GM18499 (cell line): ENCODE data around the gene MRPS35.

Experiments
- ATAC-seq: cut with Tn5 transposase; IDR thresholded peaks from one replicate; pipeline ENCODE4 v1.9.1; 2021; ENCODE audit warnings: moderate number of reproducible peaks; ENCODE audit not compliant: insufficient read depth, unreplicated experiment

The MRPS35 gene

DNA sequence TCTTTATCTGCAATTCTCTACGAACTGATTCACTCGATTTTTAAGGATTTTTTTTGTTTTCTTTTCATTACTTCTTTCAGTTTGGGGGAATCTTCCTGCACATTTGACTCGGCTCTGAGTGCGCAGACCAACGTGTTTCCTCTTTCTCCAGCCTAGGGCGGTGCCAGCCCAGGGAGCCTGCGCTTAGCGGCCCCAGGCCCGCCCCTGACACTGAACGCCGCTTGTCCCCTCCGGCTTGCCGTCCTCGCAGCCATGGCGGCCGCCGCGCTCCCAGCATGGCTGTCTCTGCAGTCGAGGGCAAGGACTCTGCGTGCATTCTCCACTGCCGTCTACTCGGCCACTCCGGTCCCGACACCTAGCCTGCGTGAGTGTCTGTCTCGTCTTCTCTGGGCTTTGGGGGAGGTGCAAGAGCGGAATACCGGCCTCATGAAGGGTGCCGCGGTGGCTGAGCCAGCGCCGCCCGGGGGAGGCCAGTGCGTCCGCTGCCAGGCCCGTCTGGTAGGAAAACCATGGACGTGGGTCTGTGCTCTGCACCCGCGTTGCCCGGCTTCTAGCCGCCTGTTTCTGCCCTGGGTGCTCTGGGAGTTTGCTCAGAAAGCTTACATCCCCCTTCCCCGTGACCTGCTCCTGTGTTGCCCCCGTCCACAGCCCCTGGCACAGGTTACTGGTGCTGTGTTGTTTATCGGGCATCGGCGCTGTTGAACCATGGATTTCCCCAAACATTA lies at the start of gene MRPS35:
TSS of gene MRPS35 (plus strand) at position 241 of the 725 bp plus-strand sequence. CDS start at position 253, 12 bp downstream.
- peak; percentile 90 for ATAC-seq

DNA sequence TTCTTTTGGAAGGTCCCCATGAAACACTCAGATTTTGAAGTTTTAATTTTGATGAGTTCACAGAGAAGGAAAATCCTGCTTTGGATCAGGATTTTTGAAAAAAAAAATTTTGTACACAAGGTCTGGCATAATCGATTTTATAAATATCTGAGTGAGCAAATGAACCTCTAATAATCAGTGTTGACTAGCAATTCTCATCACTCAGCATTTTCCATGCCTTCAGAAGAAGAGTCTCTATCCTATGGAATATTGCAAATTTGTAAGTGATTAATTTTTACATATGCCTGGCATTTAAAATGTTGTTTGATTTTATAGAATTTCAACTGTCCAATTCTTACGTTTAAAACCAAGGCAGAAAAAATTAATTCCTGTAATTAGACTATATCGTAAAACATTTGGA lies 44.9 kb upstream of the MRPS35 start:
- no peak for ATAC-seq

DNA sequence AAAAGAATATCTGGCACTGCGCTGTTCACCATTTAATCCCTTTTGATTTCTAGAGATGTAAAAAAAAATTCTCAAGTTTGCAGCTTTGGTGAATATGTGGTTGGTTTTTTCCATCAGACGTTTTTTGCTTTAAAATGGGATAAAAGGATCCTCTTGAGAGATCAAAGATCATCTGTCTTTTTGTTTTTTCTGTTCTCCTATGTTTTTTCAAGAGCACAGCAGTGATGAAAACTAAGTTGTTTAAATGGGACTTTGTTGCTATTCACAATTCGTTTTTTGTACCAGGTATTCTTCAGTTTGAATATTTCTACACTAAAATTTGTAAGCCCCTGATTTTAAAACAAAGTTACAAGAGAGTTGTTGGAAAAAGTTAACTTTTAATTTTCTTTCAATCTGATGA lies 44.1 kb upstream of the MRPS35 start:
- ATAC-seq = no peak

GRCh38 chr12:27667540-27667939 lies 43.1 kb upstream of the MRPS35 start:
- no peak for ATAC-seq

DNA sequence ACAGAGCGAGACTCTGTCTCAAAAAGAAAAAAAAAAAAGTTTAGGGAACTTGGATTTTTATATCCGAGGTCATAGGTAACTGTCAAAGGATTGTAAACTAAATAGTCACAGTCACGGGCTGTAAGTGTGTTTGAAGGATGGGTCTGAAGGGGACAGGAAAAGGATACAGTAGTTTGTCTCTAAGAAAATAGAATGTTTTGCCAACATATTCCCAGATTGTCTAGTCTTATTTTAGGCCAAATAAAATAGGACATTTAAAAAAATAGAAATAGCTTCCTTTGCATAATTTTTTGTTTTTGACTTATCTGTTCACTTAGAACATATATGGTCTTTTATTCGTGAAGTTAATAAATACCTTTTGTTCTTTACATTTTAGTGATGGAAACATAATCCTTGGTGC lies 38.6 kb upstream of the MRPS35 start:
- ATAC-seq = no peak

GRCh38 chr12:27672643-27673042 lies 38.0 kb upstream of the MRPS35 start:
- no peak for ATAC-seq

DNA sequence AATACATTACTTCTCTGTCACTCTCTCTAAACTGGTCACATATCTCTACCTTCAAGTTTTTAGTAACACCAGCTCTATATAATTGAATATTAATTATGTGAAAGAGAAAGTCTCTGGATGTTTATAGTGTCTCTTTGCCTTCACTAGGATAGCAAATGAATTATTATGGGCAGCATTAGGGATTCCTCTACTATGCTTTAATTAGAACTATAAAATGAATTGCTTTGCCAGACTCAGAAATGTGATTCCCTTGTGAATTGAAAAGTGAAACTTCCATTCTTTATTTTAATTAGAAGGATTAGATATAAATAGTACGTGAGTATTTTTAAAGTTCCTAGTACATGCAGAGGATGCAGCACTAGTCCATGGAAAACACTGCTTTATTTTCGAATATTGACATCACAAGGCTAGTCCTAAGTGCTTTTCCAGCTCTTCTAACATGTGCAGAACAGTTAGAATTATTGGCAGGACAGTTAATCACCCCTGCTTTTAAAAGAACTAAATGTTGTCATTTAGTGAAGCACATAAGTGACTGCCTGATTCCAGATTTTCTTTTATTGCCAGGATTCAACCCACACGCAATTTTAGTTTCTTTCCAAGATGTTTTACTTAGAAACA lies 37.4 kb upstream of the MRPS35 start:
- no peak for ATAC-seq

DNA sequence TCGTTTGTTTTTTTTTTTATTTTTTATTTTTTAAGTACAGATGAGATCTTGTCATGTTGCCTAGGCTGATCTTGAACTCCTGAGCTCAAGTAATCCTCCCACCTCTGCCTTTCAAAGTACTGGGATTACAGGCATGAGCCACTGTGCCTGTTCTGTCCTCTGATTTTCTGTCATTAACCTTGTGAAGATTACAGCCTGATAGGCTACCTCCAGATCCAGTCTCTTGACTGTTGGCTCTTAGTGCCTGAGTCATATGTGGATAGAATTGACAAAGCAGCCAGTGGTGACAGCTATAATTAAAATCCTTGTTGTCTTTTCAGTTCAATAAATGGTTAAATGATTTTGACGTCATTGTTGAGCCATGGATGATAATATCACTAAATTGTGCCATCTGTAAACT lies 35.6 kb upstream of the MRPS35 start:
- ATAC-seq = no peak

DNA sequence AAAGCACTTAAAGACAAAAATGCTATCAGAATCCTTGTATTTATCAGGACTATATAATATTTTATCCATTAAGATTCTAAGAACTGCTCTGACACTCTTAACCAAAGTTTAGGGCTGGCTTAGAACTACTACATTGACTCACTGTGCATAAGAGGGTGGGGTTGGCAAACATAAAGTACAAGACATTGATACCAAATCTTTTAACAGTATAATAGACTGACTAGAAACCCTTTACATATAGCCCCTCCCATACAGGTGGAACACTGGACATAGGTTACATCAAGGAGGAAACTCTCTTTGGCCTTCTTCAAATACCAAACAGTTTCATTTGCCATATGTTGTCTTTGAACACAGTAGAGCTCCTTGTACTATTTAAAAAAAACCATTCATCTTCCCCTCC lies 30.0 kb upstream of the MRPS35 start:
- ATAC-seq = no peak

GRCh38 chr12:27682534-27682933 lies 28.1 kb upstream of the MRPS35 start:
- ATAC-seq = no peak

DNA sequence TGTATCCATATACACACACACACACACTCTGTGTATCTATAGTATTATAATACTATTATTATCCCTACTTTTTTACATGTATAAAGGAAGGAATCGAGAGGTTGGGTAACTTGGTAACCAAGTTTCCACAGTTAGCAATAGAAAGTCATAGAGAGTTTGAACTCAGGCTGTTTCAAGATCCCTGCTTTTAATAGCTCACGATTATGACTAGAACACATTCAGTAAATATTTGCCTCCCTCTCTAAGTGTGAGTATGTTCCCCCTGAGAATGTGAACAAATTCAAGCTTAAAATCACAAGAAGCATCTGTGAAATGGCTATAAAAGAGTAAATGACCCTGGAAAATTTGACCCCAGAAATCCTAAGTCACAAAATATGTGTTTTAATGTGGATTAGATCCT lies 25.4 kb upstream of the MRPS35 start:
- no peak for ATAC-seq

- ATAC-seq = no peak
Measured at GRCh38 chr12:27686147-27686546, 24.5 kb upstream of the MRPS35 start.

- no peak for ATAC-seq
Measured at GRCh38 chr12:27688671-27689070, 22.0 kb upstream of the MRPS35 start.

DNA sequence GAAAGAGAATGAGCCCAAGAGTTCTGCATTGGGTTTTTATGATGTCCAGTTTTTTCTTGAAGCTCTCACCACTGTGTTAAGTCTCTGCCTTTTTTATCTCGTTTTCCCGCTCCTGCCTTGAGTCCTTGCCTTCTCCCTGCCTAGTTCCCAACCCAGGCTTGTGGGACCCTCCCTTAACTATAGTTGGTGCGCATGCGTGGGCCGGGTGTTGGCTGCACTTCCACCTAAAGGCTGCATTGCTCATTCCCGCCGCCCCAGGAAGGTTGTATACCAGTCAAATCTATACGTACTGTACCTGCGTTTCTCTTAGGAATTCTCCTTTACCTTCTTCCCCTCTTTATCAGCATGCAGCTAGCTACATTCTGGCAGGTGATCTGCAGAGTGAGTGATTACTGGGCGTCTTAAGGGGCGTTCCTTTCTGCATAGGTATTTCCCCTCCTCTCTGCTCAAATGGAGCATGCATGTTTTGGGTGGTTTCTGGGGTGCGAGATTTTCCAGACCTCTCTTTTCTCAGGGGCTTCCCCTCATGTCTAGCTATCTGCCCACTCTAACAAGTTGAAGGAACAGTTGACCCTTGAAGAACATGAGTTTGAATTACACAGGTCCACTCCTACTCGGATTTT lies 21.0 kb upstream of the MRPS35 start:
- no peak for ATAC-seq

GRCh38 chr12:27693403-27693802 lies 17.2 kb upstream of the MRPS35 start:
- ATAC-seq = no peak

GRCh38 chr12:27695556-27696292 lies 14.9 kb upstream of the MRPS35 start:
- ATAC-seq = no peak

GRCh38 chr12:27696293-27696652 lies 14.4 kb upstream of the MRPS35 start, which contains the start of gene REP15:
Gene REP15, plus strand, starts transcription at chr12:27696447. Its CDS starts 116 bp downstream, at chr12:27696563.
- no peak for ATAC-seq

- ATAC-seq = no peak
Measured at GRCh38 chr12:27696864-27697564, 13.6 kb upstream of the MRPS35 start.

- ATAC-seq = peak; percentile 82
Measured at GRCh38 chr12:27703720-27704452, 6.7 kb upstream of the MRPS35 start.

DNA sequence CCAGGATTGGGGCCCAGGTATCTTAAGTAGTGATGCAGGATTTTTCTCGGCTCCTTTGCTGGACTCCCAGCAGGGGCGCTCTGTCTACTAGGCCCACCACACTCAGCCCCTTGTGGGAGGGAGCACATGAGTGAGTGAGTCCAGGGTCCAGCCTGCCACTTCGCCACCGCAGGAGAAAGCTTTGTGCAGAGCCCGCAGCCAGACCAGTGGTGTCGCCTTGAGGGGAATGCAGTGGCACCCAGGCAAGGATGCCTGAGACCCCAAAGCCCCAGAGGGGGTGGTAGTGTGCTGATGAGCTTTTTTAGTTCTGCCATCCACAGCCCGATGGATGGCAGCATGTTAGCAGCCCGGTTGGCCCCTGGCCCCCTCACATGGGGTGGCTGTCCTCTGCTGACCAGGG lies 5.4 kb upstream of the MRPS35 start:
- ATAC-seq = no peak
